MM.1S (cell line): ENCODE measurements around the gene RAMP1.

Source experiments
- CTCF ChIP-seq: fragments of 300-600 bp; sonication (generic); IDR thresholded peaks from 2 replicates; pipeline ENCODE4 v1.5.1; 2016; ENCODE audit warnings: antibody characterized with exemption, low read length, mixed read lengths
- EZH2 ChIP-seq: fragments of 300-600 bp; sonication (generic); optimal IDR thresholded peaks from 2 replicates; pipeline ENCODE3; 2017; ENCODE audit warnings: low read depth, mild to moderate bottlenecking, antibody characterized with exemption, low read length, mixed read lengths
- EZH2phosphoT487 ChIP-seq: fragments of 300-600 bp; sonication (generic); IDR thresholded peaks from 2 replicates; pipeline ENCODE4 v1.6.1; 2018; ENCODE audit warnings: antibody characterized with exemption, low read length

GRCh38 chr2:237879058-237879430 lies 19.6 kb downstream of the RAMP1 start:
- TF ChIP-seq CTCF (no peak), EZH2 (no peak), EZH2phosphoT487 (no peak)
